ENCODE results near the gene TMPRSS4.

GRCh38 chr11:118065384-118065783 is 11.5 kb upstream of the TMPRSS4 start:
- TF ChIP-seq EZH2 (optimal IDR thresholded peaks at IDR 0.05; ENCODE audit: low read depth, low read length) (no peak), EZH2phosphoT487 (IDR thresholded peaks at IDR 0.05; ENCODE audit: low read length) (no peak)
- TF ChIP-seq, protein P1, sequence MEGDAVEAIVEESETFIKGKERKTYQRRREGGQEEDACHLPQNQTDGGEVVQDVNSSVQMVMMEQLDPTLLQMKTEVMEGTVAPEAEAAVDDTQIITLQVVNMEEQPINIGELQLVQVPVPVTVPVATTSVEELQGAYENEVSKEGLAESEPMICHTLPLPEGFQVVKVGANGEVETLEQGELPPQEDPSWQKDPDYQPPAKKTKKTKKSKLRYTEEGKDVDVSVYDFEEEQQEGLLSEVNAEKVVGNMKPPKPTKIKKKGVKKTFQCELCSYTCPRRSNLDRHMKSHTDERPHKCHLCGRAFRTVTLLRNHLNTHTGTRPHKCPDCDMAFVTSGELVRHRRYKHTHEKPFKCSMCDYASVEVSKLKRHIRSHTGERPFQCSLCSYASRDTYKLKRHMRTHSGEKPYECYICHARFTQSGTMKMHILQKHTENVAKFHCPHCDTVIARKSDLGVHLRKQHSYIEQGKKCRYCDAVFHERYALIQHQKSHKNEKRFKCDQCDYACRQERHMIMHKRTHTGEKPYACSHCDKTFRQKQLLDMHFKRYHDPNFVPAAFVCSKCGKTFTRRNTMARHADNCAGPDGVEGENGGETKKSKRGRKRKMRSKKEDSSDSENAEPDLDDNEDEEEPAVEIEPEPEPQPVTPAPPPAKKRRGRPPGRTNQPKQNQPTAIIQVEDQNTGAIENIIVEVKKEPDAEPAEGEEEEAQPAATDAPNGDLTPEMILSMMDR (IDR thresholded peaks at IDR 0.05; ENCODE audit: low read length) = no peak
